HCT116 (cell line): ENCODE measurements around the gene NOXO1. TPM values are rescaled to one million over a fixed set of nuclear protein-coding genes. Genes with fewer than 3 reads are reported as not detected.
A peak's percentile ranks its signal among the peaks of the same experiment; 100 is the strongest.

ENCODE experiments used
- ATAC-seq: fragments of 200-7000 bp; cut with Tn5 transposase; 2 replicates; pipeline ENCODE4 v1.9.1; 2020; ENCODE audit warnings: mild to moderate bottlenecking, moderate library complexity
- BruUV-seq: library from RNA; stranded (reverse); fragments of 400-500 nt; replicated peaks from 2 replicates; lab custom pipeline; 2021; lab: Mats Ljungman, UMichigan
- CTCF ChIA-PET: fragments of 300-600 bp; sonication (Branson Sonifier 250); formaldehyde crosslinking; loops from one replicate; lab custom pipeline; 2021; ENCODE audit warnings: antibody characterized with exemption; lab: Charles Lee
- POLR2A ChIA-PET: fragments of 300-600, 350-600 bp; sonication (Branson Sonifier 250); formaldehyde crosslinking; loops from one replicate; lab custom pipeline; 2021; ENCODE audit warnings: antibody characterized with exemption; lab: Charles Lee
- RAD21 ChIA-PET, 2 experiments: fragments of 300-600 bp; sonication (Branson Sonifier 250); formaldehyde crosslinking; loops; one replicate each; lab custom pipeline; 2023; ENCODE audit warnings: low total read pairs in 2 of 2; ENCODE audit not compliant: uncharacterized antibody in 2 of 2, unreplicated experiment in 2 of 2, low non-redundant PET in 1 of 2; lab: Charles Lee
- DNase-seq: peaks from one replicate; pipeline ENCODE4 v3.0.0-alpha.2; 2010; ENCODE audit warnings: low read depth, low spot score
- H2AFZ ChIP-seq: fragments of 200-600 bp; shearing (Covaris generic), sonication (generic); 2 replicates; pipeline ENCODE4 v1.6.1; 2017; ENCODE audit warnings: low read depth, mixed run types, mixed read lengths, antibody characterized with exemption, low read length; ENCODE audit not compliant: poor library complexity, severe bottlenecking
- H3K27ac ChIP-seq: 2 replicates; pipeline ENCODE4 v1.5.1; 2012; ENCODE audit warnings: low read depth, low read length
- H3K27me3 ChIP-seq: fragments of 200-600 bp; sonication (generic); 2 replicates; pipeline ENCODE4 v1.6.1; 2016; ENCODE audit warnings: mixed run types, low read length, mixed read lengths; ENCODE audit not compliant: insufficient read depth
- H3K36me3 ChIP-seq, 2 experiments: fragments of 200-500 bp in 1 of 2; fragments of 200-600 bp in 1 of 2; sonication (Bioruptor generic) in 1 of 2; sonication (generic) in 1 of 2; 2 replicates each; pipeline versions ENCODE4 v1.5.1 to v1.6.1; 2014 to 2016; ENCODE audit warnings: low read length in 2 of 2, inconsistent platforms in 1 of 2, mixed read lengths in 1 of 2, mixed run types in 1 of 2; ENCODE audit not compliant: insufficient read depth in 2 of 2, control insufficient read depth in 1 of 2
- H3K4me1 ChIP-seq, 2 experiments: fragments of 200-600 bp in 1 of 2; sonication (generic) in 1 of 2; 2 replicates each; pipeline versions ENCODE4 v1.5.1 to v1.6.1; 2012 to 2017; ENCODE audit warnings: low read length in 2 of 2, inconsistent platforms in 1 of 2, mild to moderate bottlenecking in 1 of 2, mixed read lengths in 1 of 2, mixed run types in 1 of 2, moderate library complexity in 1 of 2; ENCODE audit not compliant: insufficient read depth in 2 of 2, control insufficient read depth in 1 of 2
- H3K4me2 ChIP-seq: fragments of 200-600 bp; sonication (generic); 2 replicates; pipeline ENCODE4 v1.6.1; 2017; ENCODE audit warnings: mixed run types, low read length, mixed read lengths
- H3K4me3 ChIP-seq, 2 experiments: fragments of 200-600 bp in 1 of 2; sonication (generic) in 1 of 2; replicated peaks in 1 of 2; 2 replicates each; pipeline ENCODE4 v1.5.1; 2011 to 2016; ENCODE audit warnings: low read length in 2 of 2, control low read depth in 1 of 2, low read depth in 1 of 2, mild to moderate bottlenecking in 1 of 2, mixed read lengths in 1 of 2, mixed run types in 1 of 2
- H3K79me2 ChIP-seq: fragments of 200-600 bp; sonication (generic); 2 replicates; pipeline ENCODE4 v1.6.1; 2017; ENCODE audit warnings: mild to moderate bottlenecking, mixed run types, low read length, moderate library complexity, mixed read lengths; ENCODE audit not compliant: insufficient read depth
- H3K9ac ChIP-seq: fragments of 200-600 bp; sonication (generic); 2 replicates; pipeline ENCODE4 v1.6.1; 2016; ENCODE audit warnings: low read length, mixed read lengths
- H3K9me2 ChIP-seq: fragments of 200-600 bp; sonication (generic), shearing (Covaris generic); 2 replicates; pipeline ENCODE4 v1.6.1; 2017; ENCODE audit warnings: mixed run types, mild to moderate bottlenecking, moderate library complexity; ENCODE audit not compliant: insufficient read depth
- H3K9me3 ChIP-seq, 2 experiments: fragments of 200-500 bp in 1 of 2; fragments of 200-600 bp in 1 of 2; sonication (Bioruptor generic) in 1 of 2; sonication (generic) in 1 of 2; 2 replicates each; pipeline ENCODE4 v1.6.1; 2014 to 2017; ENCODE audit warnings: low read length in 2 of 2, mixed read lengths in 2 of 2, inconsistent platforms in 1 of 2, low read depth in 1 of 2, mild to moderate bottlenecking in 1 of 2, mixed run types in 1 of 2, moderate library complexity in 1 of 2; ENCODE audit not compliant: control insufficient read depth in 1 of 2, insufficient read depth in 1 of 2
- H4K20me1 ChIP-seq: fragments of 200-600 bp; sonication (generic), shearing (Covaris generic); 2 replicates; pipeline ENCODE4 v1.6.1; 2017; ENCODE audit warnings: mixed run types, mild to moderate bottlenecking, moderate library complexity; ENCODE audit not compliant: insufficient read depth
- ATF3 ChIP-seq: IDR thresholded peaks from 2 replicates; pipeline ENCODE4 v1.6.1; 2012
- CBX3 ChIP-seq: IDR thresholded peaks from 2 replicates; pipeline ENCODE4 v1.6.1; 2012; ENCODE audit warnings: low read depth
- CEBPB ChIP-seq: IDR thresholded peaks from 2 replicates; pipeline ENCODE4 v1.6.1; 2012; ENCODE audit warnings: low read depth
- CTCF ChIP-seq, 3 experiments: fragments of 200-600 bp in 1 of 3; sonication (generic) in 1 of 3; IDR thresholded peaks in 2 of 3; conservative IDR thresholded peaks in 1 of 3; 2 replicates each; pipeline ENCODE4 v1.5.1; 2012 to 2017; ENCODE audit warnings: low read depth in 2 of 3, low read length in 2 of 3, antibody characterized with exemption in 1 of 3, borderline replicate concordance in 1 of 3, control low read depth in 1 of 3, mild to moderate bottlenecking in 1 of 3, mixed read lengths in 1 of 3, mixed run types in 1 of 3, moderate library complexity in 1 of 3; ENCODE audit not compliant: insufficient read depth in 1 of 3
- EGR1 ChIP-seq: IDR thresholded peaks from 2 replicates; pipeline ENCODE4 v1.6.1; 2012; ENCODE audit warnings: low read depth
- ELF1 ChIP-seq: IDR thresholded peaks from 2 replicates; pipeline ENCODE4 v1.6.1; 2012; ENCODE audit warnings: low read depth, borderline replicate concordance
- EZH2 ChIP-seq: fragments of 200-600 bp; sonication (generic); IDR thresholded peaks from 2 replicates; pipeline ENCODE4 v1.6.1; 2017; ENCODE audit warnings: antibody characterized with exemption, mixed run types
- EZH2phosphoT487 ChIP-seq: fragments of 200-600 bp; IDR thresholded peaks from 2 replicates; pipeline ENCODE4 v1.6.1; 2018; ENCODE audit warnings: antibody characterized with exemption, borderline replicate concordance
- FOSL1 ChIP-seq: IDR thresholded peaks from 2 replicates; pipeline ENCODE4 v1.6.1; 2012; ENCODE audit warnings: low read depth
- POLR2A ChIP-seq: IDR thresholded peaks from 2 replicates; pipeline ENCODE4 v1.7.0; 2011; ENCODE audit warnings: borderline replicate concordance; ENCODE audit not compliant: insufficient read depth, insufficient read length; ENCODE audit errors: extremely low read depth
- POLR2AphosphoS5 ChIP-seq: IDR thresholded peaks from 2 replicates; pipeline ENCODE4 v1.6.1; 2011; ENCODE audit warnings: mild to moderate bottlenecking, low read depth, low read length, moderate library complexity
- RAD21 ChIP-seq: IDR thresholded peaks from 2 replicates; pipeline ENCODE4 v1.6.1; 2012; ENCODE audit warnings: low read depth, mild to moderate bottlenecking
- SRF ChIP-seq: IDR thresholded peaks from 2 replicates; pipeline ENCODE4 v1.6.1; 2012; ENCODE audit warnings: low read depth
- TCF7L2 ChIP-seq: IDR thresholded peaks from 2 replicates; pipeline ENCODE4 v1.7.0; 2011; ENCODE audit warnings: borderline replicate concordance, inconsistent platforms; ENCODE audit not compliant: insufficient read depth, insufficient read length; ENCODE audit errors: extremely low read depth
- YY1 ChIP-seq: IDR thresholded peaks from 2 replicates; pipeline ENCODE4 v1.6.1; 2011; ENCODE audit warnings: low read length, low read depth, moderate library complexity, mild to moderate bottlenecking; ENCODE audit not compliant: insufficient replicate concordance; ENCODE audit errors: extremely low read depth
- ZBTB33 ChIP-seq: IDR thresholded peaks from 2 replicates; pipeline ENCODE4 v1.6.1; 2011; ENCODE audit warnings: mild to moderate bottlenecking, low read length, moderate library complexity; ENCODE audit not compliant: insufficient replicate concordance; ENCODE audit errors: extremely low read depth
- ZFX ChIP-seq: fragments of 450-650 bp; IDR thresholded peaks from 2 replicates; pipeline ENCODE4 v1.6.1; 2017
- intact Hi-C: fragments of 100-400 bp; cut with micrococcal nuclease; formaldehyde crosslinking; loops from 2 replicates; pipeline ENCODE4 v1.10.0; 2022
- total RNA-seq: library from RNA; stranded (reverse); gene quantifications from one replicate; pipeline ENCODE4 v1.2.1, GENCODE V29; 2021; ENCODE audit not compliant: unreplicated experiment
- TF ChIP-seq, protein P1 (sequence below): IDR thresholded peaks from 2 replicates; pipeline ENCODE4 v1.6.1; 2012; ENCODE audit warnings: low read depth

The NOXO1 gene
- total RNA-seq, 1 experiment from 2014 or later = 10.0 TPM

DNA sequence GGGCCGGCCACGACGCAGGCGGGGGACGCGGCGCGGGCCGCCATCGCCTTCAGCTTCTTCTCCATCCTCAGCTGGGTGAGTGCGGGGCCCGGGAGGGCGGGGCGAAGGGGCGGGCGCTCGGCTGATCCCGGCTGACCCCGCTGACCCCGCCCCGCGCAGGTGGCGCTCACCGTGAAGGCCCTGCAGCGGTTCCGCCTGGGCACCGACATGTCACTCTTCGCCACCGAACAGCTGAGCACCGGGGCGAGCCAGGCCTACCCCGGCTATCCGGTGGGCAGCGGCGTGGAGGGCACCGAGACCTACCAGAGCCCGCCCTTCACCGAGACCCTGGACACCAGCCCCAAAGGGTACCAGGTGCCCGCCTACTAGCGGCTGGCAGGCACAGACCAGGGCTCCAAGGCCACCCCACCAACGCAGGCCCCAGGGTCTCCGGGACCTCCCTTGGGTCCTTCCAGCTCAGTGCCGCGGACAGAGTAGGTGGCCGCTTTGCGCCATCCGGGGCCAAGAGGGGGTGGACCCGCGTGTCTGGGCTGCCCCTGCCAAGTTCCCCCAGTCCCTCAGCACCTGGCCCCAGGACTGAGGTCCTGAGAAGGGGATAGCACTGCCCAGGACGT lies 11.5 kb upstream of the NOXO1 start:
- Histone ChIP-seq H3K9me3 (no peaks in the 10 kb centered on the region), H3K4me1 (peaks cover 11 to 34% of the 10 kb centered on the region in 2 experiments; a peak in 3 of 4 replicates), H4K20me1 (no peaks in the 10 kb centered on the region), H3K36me3 (peaks cover 2 to 7% of the 10 kb centered on the region in 2 experiments; a peak in 3 of 4 replicates), H3K9me2 (no peaks in the 10 kb centered on the region), H3K9ac (no peak overlapping the region), H3K79me2 (no peaks in the 10 kb centered on the region), H2AFZ (no peak overlapping the region), H3K27ac (peak overlapping the region; percentile 43; the same call in 1 of the 2 replicates), H3K27me3 (no peaks in the 10 kb centered on the region), H3K4me2 (no peak overlapping the region), H3K4me3 (no peak overlapping the region)
- ChIA-PET POLR2A (no interaction called here), CTCF (interaction anchor here (1.6 kb wide), 1 partner anchor 11 kb away, joined by 9 read pairs; no protein-coding TSS in a partner anchor), RAD21 (no interaction called here)
- no TSS peak for BruUV-seq
- no peak for TF ChIP-seq ATF3
- TF ChIP-seq CEBPB = no peak
- TF ChIP-seq CBX3 = no peak
- no peak for TF ChIP-seq FOSL1
- no peak for TF ChIP-seq RAD21
- TF ChIP-seq SRF = no peak
- TF ChIP-seq YY1 = no peak
- no peak for TF ChIP-seq ELF1
- no peak for TF ChIP-seq POLR2A
- TF ChIP-seq CTCF (IDR thresholded peaks at IDR 0.05 in 2 of 3, conservative IDR thresholded peaks at IDR 0.05 in 1 of 3; ENCODE audit: borderline replicate concordance in 1 of 3, insufficient read depth in 1 of 3, low read depth in 2 of 3, low read length in 2 of 3) = no peak
- no peak for TF ChIP-seq ZFX
- TF ChIP-seq ZBTB33 = no peak
- TF ChIP-seq, protein P1, sequence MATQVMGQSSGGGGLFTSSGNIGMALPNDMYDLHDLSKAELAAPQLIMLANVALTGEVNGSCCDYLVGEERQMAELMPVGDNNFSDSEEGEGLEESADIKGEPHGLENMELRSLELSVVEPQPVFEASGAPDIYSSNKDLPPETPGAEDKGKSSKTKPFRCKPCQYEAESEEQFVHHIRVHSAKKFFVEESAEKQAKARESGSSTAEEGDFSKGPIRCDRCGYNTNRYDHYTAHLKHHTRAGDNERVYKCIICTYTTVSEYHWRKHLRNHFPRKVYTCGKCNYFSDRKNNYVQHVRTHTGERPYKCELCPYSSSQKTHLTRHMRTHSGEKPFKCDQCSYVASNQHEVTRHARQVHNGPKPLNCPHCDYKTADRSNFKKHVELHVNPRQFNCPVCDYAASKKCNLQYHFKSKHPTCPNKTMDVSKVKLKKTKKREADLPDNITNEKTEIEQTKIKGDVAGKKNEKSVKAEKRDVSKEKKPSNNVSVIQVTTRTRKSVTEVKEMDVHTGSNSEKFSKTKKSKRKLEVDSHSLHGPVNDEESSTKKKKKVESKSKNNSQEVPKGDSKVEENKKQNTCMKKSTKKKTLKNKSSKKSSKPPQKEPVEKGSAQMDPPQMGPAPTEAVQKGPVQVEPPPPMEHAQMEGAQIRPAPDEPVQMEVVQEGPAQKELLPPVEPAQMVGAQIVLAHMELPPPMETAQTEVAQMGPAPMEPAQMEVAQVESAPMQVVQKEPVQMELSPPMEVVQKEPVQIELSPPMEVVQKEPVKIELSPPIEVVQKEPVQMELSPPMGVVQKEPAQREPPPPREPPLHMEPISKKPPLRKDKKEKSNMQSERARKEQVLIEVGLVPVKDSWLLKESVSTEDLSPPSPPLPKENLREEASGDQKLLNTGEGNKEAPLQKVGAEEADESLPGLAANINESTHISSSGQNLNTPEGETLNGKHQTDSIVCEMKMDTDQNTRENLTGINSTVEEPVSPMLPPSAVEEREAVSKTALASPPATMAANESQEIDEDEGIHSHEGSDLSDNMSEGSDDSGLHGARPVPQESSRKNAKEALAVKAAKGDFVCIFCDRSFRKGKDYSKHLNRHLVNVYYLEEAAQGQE = no peak
- no peak for TF ChIP-seq EZH2
- TF ChIP-seq EGR1 = no peak
- TF ChIP-seq POLR2AphosphoS5 = no peak
- no peak for TF ChIP-seq EZH2phosphoT487
- TF ChIP-seq TCF7L2 = no peak
- DNase-seq (no peak), ATAC-seq (no peak)
- intact Hi-C loops = no loop called here
